Aorta (tissue), 5 donors: Measurements from ENCODE around the gene XRRA1. TPM values are rescaled to one million over a fixed set of nuclear protein-coding genes. Genes with fewer than 3 reads are reported as not detected.

ENCODE experiments used
- ATAC-seq: fragments of 200-7000 bp; cut with Tn5 transposase; one replicate; pipeline ENCODE4 v1.9.1; 2022; ENCODE audit warnings: moderate library complexity; ENCODE audit not compliant: low FRiP score
- DNase-seq, 2 donors: peaks; one replicate each; pipeline ENCODE4 v3.0.0-alpha.2; 2020
- H3K27ac ChIP-seq, 2 donors: one replicate each; pipeline ENCODE4 v1.5.1; 2013; ENCODE audit warnings: low read length in 2 of 2, mild to moderate bottlenecking in 2 of 2, moderate library complexity in 2 of 2, control low read depth in 1 of 2, inconsistent platforms in 1 of 2, low read depth in 1 of 2
- H3K27me3 ChIP-seq, 2 donors: one replicate each; pipeline ENCODE4 v1.6.1; 2013; ENCODE audit warnings: control low read depth in 1 of 2, low read length in 1 of 2, mild to moderate bottlenecking in 1 of 2, moderate library complexity in 1 of 2; ENCODE audit not compliant: insufficient read depth in 2 of 2, control insufficient read depth in 1 of 2
- H3K36me3 ChIP-seq, 2 donors: one replicate each; pipeline ENCODE4 v1.6.1; 2013; ENCODE audit warnings: control low read depth in 1 of 2, low read length in 1 of 2, mild to moderate bottlenecking in 1 of 2; ENCODE audit not compliant: insufficient read depth in 2 of 2, control insufficient read depth in 1 of 2
- H3K4me1 ChIP-seq, 2 donors: one replicate each; pipeline ENCODE4 v1.6.1; 2013; ENCODE audit warnings: low read length in 2 of 2, control low read depth in 1 of 2, mild to moderate bottlenecking in 1 of 2, moderate library complexity in 1 of 2; ENCODE audit not compliant: insufficient read depth in 2 of 2, control insufficient read depth in 1 of 2
- H3K4me3 ChIP-seq, 2 donors: one replicate each; pipeline ENCODE4 v1.5.1; 2013; ENCODE audit warnings: low read length in 2 of 2, control low read depth in 1 of 2, mild to moderate bottlenecking in 1 of 2
- H3K9me3 ChIP-seq: one replicate; pipeline ENCODE4 v1.6.1; 2013; ENCODE audit warnings: mild to moderate bottlenecking, low read length; ENCODE audit not compliant: control insufficient read depth
- WGBS, 2 donors: extraction: QIAGEN DNeasy Blood & Tissue Kit; methylation state at CpG; one replicate each; pipeline ENCODE4 v1.1.7; 2013; 5-methylcytosine and 5-hydroxymethylcytosine counted together
- intact Hi-C, 2 donors: fragments of 100-400 bp; cut with DNase I; formaldehyde crosslinking; loops; one replicate each; pipeline versions ENCODE4 v1.14.2 to v1.15.0; 2022
- polyA plus RNA-seq, 2 donors: library from polyadenylated mRNA; stranded (reverse); fragments of 200-250 nt; gene quantifications; one replicate each; pipeline ENCODE4 v1.2.3, GENCODE V29; 2013
- total RNA-seq, 2 donors: library from RNA; stranded (reverse); fragmentation: NEBNext Ultra II Directional; extraction: Animal tissue kit (Norgen Biotek cat#: 25700); gene quantifications; one replicate each; pipeline ENCODE4 v1.2.1, GENCODE V29; 2021
- donor health status: healthy with polysubstance abuse.
- donor health status: Bipolar disorder and iron deficiency.
- donor health status: DM: no; HTN: no; CAD: no.
- donor health status: DM: no; HTN: no; CAD: no.
- donor health status: DM: yes; HTN: yes; CAD: no.

Gene XRRA1
- total and polyA plus RNA-seq, 4 donors, result 2.0 to 23.4 (median 8.7) TPM

DNA sequence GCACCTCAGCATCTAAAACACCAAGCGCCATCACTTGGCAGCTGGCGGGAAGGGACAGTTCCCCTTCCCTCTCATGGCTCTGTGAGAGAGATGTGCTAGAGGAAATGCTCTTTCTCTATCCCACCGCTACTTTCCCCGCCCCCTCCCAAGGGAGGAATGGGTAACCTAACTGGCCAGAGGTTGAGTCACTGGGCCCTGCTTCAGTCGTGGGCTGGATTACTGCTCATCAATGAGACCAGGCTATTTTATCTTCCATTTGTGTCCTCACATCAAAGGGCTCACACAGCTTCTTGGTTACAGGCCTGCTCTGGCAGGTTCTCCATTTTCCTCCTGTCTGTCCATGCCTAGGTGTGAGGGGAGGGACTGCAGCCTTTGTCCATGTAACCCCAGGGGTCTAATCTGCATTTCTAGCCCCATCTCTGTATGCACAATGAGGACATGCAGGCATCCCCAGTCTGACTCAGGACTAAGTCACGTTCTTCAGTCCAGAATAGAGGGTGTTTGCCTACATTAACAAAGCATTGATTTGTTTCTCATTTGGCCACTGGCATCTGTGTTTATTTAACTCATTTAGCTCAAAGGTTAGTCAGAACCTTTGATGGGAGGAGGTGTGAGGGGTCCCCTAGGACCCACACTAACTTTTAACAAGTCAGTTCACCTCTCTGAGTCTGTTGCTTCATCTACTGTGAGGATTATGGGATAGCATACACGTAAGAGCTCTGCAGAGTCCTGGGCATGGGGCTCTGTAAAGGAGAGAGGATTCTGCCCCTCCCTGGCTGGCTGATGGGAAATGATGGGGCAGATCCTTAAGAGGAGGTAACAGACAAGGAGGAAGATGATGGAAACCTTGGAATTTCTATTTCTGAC is 99.1 kb downstream of the XRRA1 start:
- intact Hi-C loops, result no loop called here
- Histone ChIP-seq H3K4me1 (no peaks in the 10 kb centered on the region), H3K4me3 (no peak overlapping the region), H3K27ac (no peak overlapping the region), H3K36me3 (peaks cover 2 to 3% of the 10 kb centered on the region in 2 donors), H3K27me3 (no peaks in the 10 kb centered on the region), H3K9me3 (no peaks in the 10 kb centered on the region)
- ATAC-seq (no peak), DNase-seq (peak in 1 of 2 donors; percentile 80)
- WGBS, 2 donors, result 71 to 72% methylated on average over 7 of the region's 7 CpGs

DNA sequence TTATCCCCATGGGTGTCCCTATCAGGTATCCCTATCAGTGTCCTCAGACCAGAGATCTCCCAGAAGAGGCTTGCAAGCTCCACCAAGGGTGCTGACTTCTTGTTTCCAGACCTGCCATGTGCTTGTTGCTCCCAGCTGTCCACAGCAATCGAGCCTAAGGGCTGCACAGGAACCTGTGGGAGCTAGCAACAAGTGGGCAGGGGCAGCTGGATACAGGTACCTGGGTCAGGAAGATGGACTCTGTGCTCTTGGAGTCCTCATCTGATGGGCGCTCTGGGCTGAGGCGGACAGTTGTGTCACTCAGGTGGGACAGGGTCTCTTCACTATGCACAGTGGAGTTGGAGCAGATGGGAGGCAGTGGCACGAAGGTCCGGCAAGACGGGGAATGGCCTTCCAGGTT is 101.0 kb downstream of the XRRA1 start:
- ATAC-seq, result no peak
- Histone ChIP-seq H3K36me3 (peaks cover 0 to 8% of the 10 kb centered on the region in 2 donors), H3K27ac (no peak overlapping the region), H3K4me1 (no peaks in the 10 kb centered on the region), H3K4me3 (no peak overlapping the region), H3K9me3 (no peaks in the 10 kb centered on the region), H3K27me3 (no peaks in the 10 kb centered on the region)
- intact Hi-C loops, result no loop called here
- no peak for DNase-seq
- 95 to 97% methylated on average over 6 of the region's 6 CpGs for WGBS, 2 donors

GRCh38 chr11:74847395-74847794 is 101.5 kb downstream of the XRRA1 start:
- no peak for ATAC-seq
- DNase-seq, result no peak
- intact Hi-C loops, result no loop called here
- H3K27ac ChIP-seq, result no peak overlapping the region
- H3K9me3 ChIP-seq, result no peaks in the 10 kb centered on the region
- no peak overlapping the region for H3K4me3 ChIP-seq
- H3K36me3 ChIP-seq, result peaks cover 2 to 10% of the 10 kb centered on the region in 2 donors
- no peaks in the 10 kb centered on the region for H3K27me3 ChIP-seq
- H3K4me1 ChIP-seq, result no peaks in the 10 kb centered on the region
- WGBS, 2 donors, result 94 to 95% methylated on average over 1 of the region's 1 CpG

DNA sequence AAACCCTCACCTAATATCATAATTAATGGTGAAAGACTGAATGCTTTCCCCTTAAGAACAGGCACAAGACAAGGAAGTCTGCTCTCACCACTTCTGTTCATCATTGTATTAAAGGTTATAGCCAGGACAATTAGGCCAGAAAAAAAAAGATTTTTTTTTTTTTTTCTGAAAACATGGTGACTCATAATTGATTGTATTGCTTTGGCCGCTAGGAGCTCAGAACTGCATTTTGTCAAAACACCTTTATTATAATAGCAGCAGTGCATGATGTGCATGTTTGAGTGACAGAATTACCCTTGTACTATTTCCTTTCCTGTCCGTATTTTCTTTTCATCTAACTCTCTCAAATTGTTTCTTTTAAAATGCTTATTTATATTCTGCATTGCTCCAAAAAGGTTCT is 102.1 kb downstream of the XRRA1 start:
- intact Hi-C loops, result no loop called here
- no peak overlapping the region for H3K4me3 ChIP-seq
- ATAC-seq (no peak), DNase-seq (no peak)
- WGBS, 2 donors, result 78 to 82% methylated on average over 2 of the region's 2 CpGs
- H3K9me3 ChIP-seq, result no peaks in the 10 kb centered on the region
- H3K36me3 ChIP-seq, result peaks cover 3 to 11% of the 10 kb centered on the region in 2 donors
- H3K27me3 ChIP-seq, result no peaks in the 10 kb centered on the region
- no peaks in the 10 kb centered on the region for H3K4me1 ChIP-seq
- H3K27ac ChIP-seq, result no peak overlapping the region

- WGBS, 2 donors, result 92 to 96% methylated on average over 5 of the region's 5 CpGs
- DNase-seq (no peak), ATAC-seq (no peak)
- intact Hi-C loops, result no loop called here
- Histone ChIP-seq H3K27ac (no peak overlapping the region), H3K9me3 (no peaks in the 10 kb centered on the region), H3K4me3 (no peak overlapping the region), H3K27me3 (no peaks in the 10 kb centered on the region), H3K36me3 (peaks cover 3 to 11% of the 10 kb centered on the region in 2 donors), H3K4me1 (no peaks in the 10 kb centered on the region)
Measured at GRCh38 chr11:74845978-74846517, 102.8 kb downstream of the XRRA1 start.

DNA sequence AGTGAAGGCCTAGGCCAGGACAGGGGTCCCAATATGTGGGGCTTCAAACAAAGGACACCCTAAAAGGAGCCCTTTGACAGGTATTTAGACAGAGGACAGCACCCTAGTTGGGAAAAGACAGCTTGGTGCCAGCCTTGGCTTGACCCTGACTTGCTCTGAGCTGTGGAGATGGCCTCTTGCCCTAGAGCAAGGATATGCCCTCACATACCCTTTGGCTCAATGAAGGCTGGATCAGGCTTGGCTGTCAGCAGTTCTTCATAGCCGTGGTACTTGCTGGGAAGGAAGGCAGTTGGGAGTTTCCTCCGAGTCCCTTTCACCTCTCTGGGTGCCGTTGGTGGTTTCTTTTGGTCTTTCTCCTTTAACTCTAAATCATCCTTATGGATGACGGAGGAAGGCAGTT is 104.0 kb downstream of the XRRA1 start:
- intact Hi-C loops, result no loop called here
- Histone ChIP-seq H3K4me3 (no peak overlapping the region), H3K27ac (no peak overlapping the region), H3K9me3 (no peaks in the 10 kb centered on the region), H3K36me3 (peaks cover 3 to 11% of the 10 kb centered on the region in 2 donors), H3K4me1 (no peaks in the 10 kb centered on the region), H3K27me3 (no peaks in the 10 kb centered on the region)
- ATAC-seq (no peak), DNase-seq (no peak)
- 86 to 89% methylated on average over 4 of the region's 4 CpGs for WGBS, 2 donors

DNA sequence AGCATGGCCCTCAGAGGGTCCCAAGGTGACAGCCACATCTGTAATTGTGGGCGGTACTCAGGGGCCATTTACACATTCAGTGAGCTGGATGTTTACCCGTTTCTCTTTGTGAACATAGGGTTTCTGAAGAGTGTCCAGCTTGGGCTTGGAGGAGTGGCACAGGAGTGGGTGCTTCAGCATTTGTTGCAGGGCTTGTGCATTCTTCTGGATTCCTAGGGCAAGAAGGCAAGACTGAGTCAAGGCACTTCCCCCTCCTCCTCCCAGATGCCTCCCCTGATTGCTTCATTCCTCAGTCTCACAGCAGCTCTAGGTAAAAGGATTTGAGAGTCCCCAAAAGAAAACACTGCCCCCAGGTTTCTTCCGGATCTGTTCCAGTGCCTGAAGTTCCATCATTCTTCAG is 104.8 kb downstream of the XRRA1 start:
- Histone ChIP-seq H3K4me1 (no peaks in the 10 kb centered on the region), H3K36me3 (peaks cover 3 to 11% of the 10 kb centered on the region in 2 donors), H3K27ac (no peak overlapping the region), H3K4me3 (no peak overlapping the region), H3K27me3 (no peaks in the 10 kb centered on the region), H3K9me3 (no peaks in the 10 kb centered on the region)
- ATAC-seq, result no peak
- intact Hi-C loops, result no loop called here
- DNase-seq, result no peak
- 87 to 89% methylated on average over 3 of the region's 3 CpGs for whole genome bisulfite sequencing, 2 donors

GRCh38 chr11:74842967-74843366 is 105.9 kb downstream of the XRRA1 start:
- ATAC-seq, result peak; percentile 10
- Histone ChIP-seq H3K4me1 (no peaks in the 10 kb centered on the region), H3K27me3 (no peaks in the 10 kb centered on the region), H3K36me3 (peaks cover 3 to 11% of the 10 kb centered on the region in 2 donors), H3K9me3 (no peaks in the 10 kb centered on the region), H3K4me3 (no peak overlapping the region), H3K27ac (no peak overlapping the region)
- WGBS, 2 donors, result 94 to 95% methylated on average over 13 of the region's 13 CpGs
- DNase-seq, result no peak
- intact Hi-C loops, result no loop called here

- Histone ChIP-seq H3K4me3 (no peak overlapping the region), H3K27me3 (no peaks in the 10 kb centered on the region), H3K4me1 (no peaks in the 10 kb centered on the region), H3K36me3 (peaks cover 3 to 13% of the 10 kb centered on the region in 2 donors), H3K27ac (no peak overlapping the region), H3K9me3 (no peaks in the 10 kb centered on the region)
- ATAC-seq, result no peak
- intact Hi-C loops, result no loop called here
- DNase-seq, result no peak
- WGBS, 2 donors, result 8 to 22% methylated on average over 2 of the region's 2 CpGs
Measured at GRCh38 chr11:74840486-74840885, 108.4 kb downstream of the XRRA1 start.
